ENCODE data around the gene CCNG2. TPM values are rescaled to one million over a fixed set of nuclear protein-coding genes. Genes with fewer than 3 reads are reported as not detected.

The CCNG2 gene
- total RNA-seq, 1 experiment from 2014 or later: 25.6 TPM

DNA sequence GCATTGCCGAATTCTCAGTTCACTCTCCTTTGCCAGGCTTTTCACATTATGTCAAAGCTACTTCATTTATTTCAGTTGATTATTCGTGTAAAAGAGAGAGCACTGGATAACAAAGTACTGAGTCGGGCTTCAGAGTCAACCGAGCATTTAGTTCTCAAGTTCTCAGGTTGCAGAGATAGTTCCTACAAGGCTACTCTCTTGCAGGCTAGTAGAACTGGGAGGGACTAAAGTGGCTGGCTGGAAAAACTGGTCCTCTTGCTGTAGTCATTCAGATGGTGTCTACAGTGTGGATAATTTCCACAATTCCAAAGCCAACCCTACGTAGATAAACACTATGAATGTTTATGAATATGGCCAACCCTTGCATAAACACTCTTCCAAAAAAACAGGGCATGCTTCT is 4.6 kb upstream of the CCNG2 start:
- Mint-ChIP-seq H3K4me3 (ENCODE audit: unreplicated experiment) (no peak overlapping the region), H3K36me3 (ENCODE audit: insufficient read depth, unreplicated experiment) (peaks cover 13% of the 10 kb centered on the region), H3K9me3 (ENCODE audit: unreplicated experiment) (no peaks in the 10 kb centered on the region), H3K27me3 (ENCODE audit: insufficient read depth, unreplicated experiment) (no peaks in the 10 kb centered on the region), H3K27ac (ENCODE audit: unreplicated experiment) (no peak overlapping the region), H3K4me1 (ENCODE audit: low read depth, unreplicated experiment) (peaks cover 10% of the 10 kb centered on the region)
- DNase-seq: no peak
- ChIA-PET POLR2A (no interaction called here), CTCF (no interaction called here)
- no peaks in the 10 kb centered on the region for H3K36me3 ChIP-seq (ENCODE audit: control insufficient read depth, insufficient read depth, low read length)
- intact Hi-C loops (cut with micrococcal nuclease; ENCODE audit: unreplicated experiment): no loop called here
- H3K4me3 ChIP-seq (ENCODE audit: low read depth, low read length): no peak overlapping the region
- no peaks in the 10 kb centered on the region for H3K9me3 ChIP-seq
- no peaks in the 10 kb centered on the region for H3K27me3 ChIP-seq (replicated peaks; ENCODE audit: control insufficient read depth, insufficient read depth, low read length)
- no TSS peak for BruUV-seq (replicated peaks)
- H3K4me1 ChIP-seq: peaks cover 4% of the 10 kb centered on the region
- TF ChIP-seq, protein P1, sequence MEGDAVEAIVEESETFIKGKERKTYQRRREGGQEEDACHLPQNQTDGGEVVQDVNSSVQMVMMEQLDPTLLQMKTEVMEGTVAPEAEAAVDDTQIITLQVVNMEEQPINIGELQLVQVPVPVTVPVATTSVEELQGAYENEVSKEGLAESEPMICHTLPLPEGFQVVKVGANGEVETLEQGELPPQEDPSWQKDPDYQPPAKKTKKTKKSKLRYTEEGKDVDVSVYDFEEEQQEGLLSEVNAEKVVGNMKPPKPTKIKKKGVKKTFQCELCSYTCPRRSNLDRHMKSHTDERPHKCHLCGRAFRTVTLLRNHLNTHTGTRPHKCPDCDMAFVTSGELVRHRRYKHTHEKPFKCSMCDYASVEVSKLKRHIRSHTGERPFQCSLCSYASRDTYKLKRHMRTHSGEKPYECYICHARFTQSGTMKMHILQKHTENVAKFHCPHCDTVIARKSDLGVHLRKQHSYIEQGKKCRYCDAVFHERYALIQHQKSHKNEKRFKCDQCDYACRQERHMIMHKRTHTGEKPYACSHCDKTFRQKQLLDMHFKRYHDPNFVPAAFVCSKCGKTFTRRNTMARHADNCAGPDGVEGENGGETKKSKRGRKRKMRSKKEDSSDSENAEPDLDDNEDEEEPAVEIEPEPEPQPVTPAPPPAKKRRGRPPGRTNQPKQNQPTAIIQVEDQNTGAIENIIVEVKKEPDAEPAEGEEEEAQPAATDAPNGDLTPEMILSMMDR (IDR thresholded peaks at IDR 0.05; ENCODE audit: insufficient read depth in 1 of 2, low read depth in 1 of 2, low read length in 1 of 2, severe bottlenecking in 1 of 2, unreplicated experiment in 1 of 2): no peak

DNA sequence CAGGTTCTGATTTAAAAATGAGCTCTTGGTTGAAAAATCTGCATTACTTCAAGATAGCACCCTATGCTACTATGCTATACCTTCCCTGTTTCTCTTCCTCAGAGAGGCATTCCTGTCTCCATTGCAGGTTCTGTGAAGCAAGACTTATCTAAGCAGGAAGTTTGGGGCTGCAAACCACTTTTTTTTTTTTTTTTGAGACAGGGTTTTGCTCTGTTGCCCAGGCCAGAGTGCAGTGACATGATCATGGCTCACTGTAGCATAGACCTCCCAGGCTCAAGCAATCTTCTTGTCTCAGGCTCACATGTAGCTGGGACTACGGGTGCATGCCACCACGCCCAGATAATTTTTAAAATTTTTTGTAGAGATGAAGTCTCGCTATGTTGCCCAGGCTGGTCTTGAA is 4.0 kb upstream of the CCNG2 start:
- H3K4me3 ChIP-seq (ENCODE audit: low read depth, low read length): no peak overlapping the region
- no peaks in the 10 kb centered on the region for H3K4me1 ChIP-seq
- H3K9me3 ChIP-seq: no peaks in the 10 kb centered on the region
- Mint-ChIP-seq H3K4me3 (ENCODE audit: unreplicated experiment) (no peak overlapping the region), H3K27ac (ENCODE audit: unreplicated experiment) (no peak overlapping the region), H3K36me3 (ENCODE audit: insufficient read depth, unreplicated experiment) (peaks cover 18% of the 10 kb centered on the region), H3K4me1 (ENCODE audit: low read depth, unreplicated experiment) (peaks cover 10% of the 10 kb centered on the region), H3K27me3 (ENCODE audit: insufficient read depth, unreplicated experiment) (no peaks in the 10 kb centered on the region), H3K9me3 (ENCODE audit: unreplicated experiment) (no peaks in the 10 kb centered on the region)
- no TSS peak for BruUV-seq (replicated peaks)
- DNase-seq: no peak
- H3K27me3 ChIP-seq (replicated peaks; ENCODE audit: control insufficient read depth, insufficient read depth, low read length): no peaks in the 10 kb centered on the region
- intact Hi-C loops (cut with micrococcal nuclease; ENCODE audit: unreplicated experiment): no loop called here
- TF ChIP-seq, protein P1 (IDR thresholded peaks at IDR 0.05; ENCODE audit: insufficient read depth in 1 of 2, low read depth in 1 of 2, low read length in 1 of 2, severe bottlenecking in 1 of 2, unreplicated experiment in 1 of 2): no peak
- no peaks in the 10 kb centered on the region for H3K36me3 ChIP-seq (ENCODE audit: control insufficient read depth, insufficient read depth, low read length)
- POLR2A ChIA-PET: no interaction called here
- CTCF ChIA-PET: no interaction called here

DNA sequence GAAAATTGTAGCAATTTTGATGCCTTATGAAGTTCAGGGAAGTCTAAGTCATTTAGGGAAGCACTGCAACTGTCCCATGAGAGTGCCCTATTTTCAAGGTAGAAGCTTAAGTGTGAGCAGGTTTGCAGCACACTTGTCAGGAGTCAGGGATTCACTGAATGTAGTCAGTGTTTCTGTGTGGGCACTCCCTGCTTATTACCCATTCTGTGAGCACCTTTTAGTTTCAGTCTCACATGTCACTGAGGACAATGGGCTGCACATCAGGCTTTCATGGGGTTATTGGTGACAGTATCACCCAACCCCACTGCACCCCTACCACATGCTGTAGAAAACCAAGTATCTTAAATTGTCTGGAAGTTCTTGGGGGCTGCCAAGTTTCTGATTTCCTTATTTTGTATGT is 2.9 kb upstream of the CCNG2 start:
- Histone ChIP-seq H3K4me3 (ENCODE audit: low read depth, low read length) (no peak overlapping the region), H3K27me3 (replicated peaks; ENCODE audit: control insufficient read depth, insufficient read depth, low read length) (no peaks in the 10 kb centered on the region), H3K4me1 (no peaks in the 10 kb centered on the region), H3K9me3 (no peaks in the 10 kb centered on the region), H3K36me3 (ENCODE audit: control insufficient read depth, insufficient read depth, low read length) (no peaks in the 10 kb centered on the region)
- no peak overlapping the region for H3K4me3 Mint-ChIP-seq (ENCODE audit: unreplicated experiment)
- H3K36me3 Mint-ChIP-seq (ENCODE audit: insufficient read depth, unreplicated experiment): peaks cover 23% of the 10 kb centered on the region
- no peak overlapping the region for H3K27ac Mint-ChIP-seq (ENCODE audit: unreplicated experiment)
- DNase-seq: no peak
- POLR2A ChIA-PET: no interaction called here
- no peaks in the 10 kb centered on the region for H3K9me3 Mint-ChIP-seq (ENCODE audit: unreplicated experiment)
- peaks cover 10% of the 10 kb centered on the region for H3K4me1 Mint-ChIP-seq (ENCODE audit: low read depth, unreplicated experiment)
- intact Hi-C loops (cut with micrococcal nuclease; ENCODE audit: unreplicated experiment): no loop called here
- CTCF ChIA-PET: interaction anchor here (1.5 kb wide), 1 partner anchor 49 kb away, joined by 3 read pairs; no protein-coding TSS in a partner anchor
- BruUV-seq (replicated peaks): no TSS peak
- H3K27me3 Mint-ChIP-seq (ENCODE audit: insufficient read depth, unreplicated experiment): no peaks in the 10 kb centered on the region
- TF ChIP-seq, protein P1 (IDR thresholded peaks at IDR 0.05; ENCODE audit: insufficient read depth in 1 of 2, low read depth in 1 of 2, low read length in 1 of 2, severe bottlenecking in 1 of 2, unreplicated experiment in 1 of 2): no peak
